Activated CD8-positive, alpha-beta memory T cell treated with anti-CD3 and anti-CD28 coated beads, Interleukin-2, amount 50 U/mL, for 1 hour (primary cell): ENCODE results near the gene GRM6.

Source experiments
- DNase-seq: peaks from one replicate; pipeline ENCODE4 v3.0.0-alpha.2; 2020; ENCODE audit errors: extremely low read depth

Gene GRM6

DNA sequence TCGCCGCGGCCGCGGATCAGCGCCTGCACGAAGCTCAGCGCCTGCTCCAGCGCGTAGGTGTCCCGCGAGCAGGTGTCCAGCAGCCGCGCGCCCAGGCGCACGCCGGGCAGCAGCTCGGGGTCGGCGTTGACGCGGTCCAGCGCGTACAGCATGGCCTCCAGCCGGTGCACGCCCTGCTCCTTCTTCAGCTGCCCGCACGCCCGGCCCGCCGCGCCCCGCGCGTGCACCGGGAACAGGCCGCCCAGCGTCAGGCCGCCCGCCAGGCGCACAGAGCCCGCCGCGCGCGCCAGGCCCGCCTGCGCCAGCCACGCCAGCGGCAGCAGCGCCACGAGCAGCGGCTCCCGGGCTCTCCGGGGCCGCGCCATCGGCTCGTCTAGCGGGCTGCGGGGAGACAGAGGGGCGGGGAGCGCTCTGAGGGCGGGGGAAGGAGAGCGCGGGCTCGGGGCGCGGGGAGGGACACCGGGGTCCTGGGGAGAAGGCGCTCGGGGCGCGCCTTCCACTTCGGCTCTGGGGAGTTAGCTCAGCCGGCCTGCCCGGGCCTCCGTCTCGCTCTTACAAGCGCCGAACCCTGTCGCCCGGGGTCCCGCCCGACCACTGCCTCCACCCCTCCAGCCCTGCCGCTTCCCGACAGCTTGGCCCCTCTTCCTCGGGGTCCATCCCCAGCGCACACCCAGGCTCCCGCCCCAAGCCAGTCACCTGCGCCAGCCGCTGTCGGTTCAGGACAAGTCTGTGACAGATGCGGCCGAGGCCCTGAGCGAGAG lies at the start of gene GRM6:
Gene GRM6, minus strand, starts transcription at position 741 of the 761 bp plus-strand sequence. Its CDS starts 376 bp downstream, at position 365.
- no peak for DNase-seq

DNA sequence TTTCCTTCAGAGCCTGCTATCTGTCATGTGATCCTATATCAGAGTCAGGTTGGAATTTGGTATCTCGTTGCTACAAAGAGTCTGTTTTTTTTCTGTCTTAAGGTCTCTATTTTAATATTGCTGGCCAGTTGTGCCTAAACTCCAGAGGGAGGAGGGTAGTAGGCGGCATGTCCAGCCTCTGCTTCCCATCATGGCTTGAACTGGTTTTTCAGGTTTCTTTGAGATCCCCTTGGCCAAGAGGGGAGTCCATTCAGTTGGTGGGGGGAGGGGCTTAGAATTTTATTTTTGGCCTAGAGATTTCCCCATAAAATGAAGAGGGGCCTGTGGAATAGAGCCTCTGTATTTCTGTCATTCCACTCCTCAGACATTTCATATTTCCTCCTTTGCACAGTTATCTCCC lies 49.6 kb upstream of the GRM6 start:
- DNase-seq, result no peak

GRCh38 chr5:179033004-179033580 lies 38.0 kb upstream of the GRM6 start:
- no peak for DNase-seq

DNA sequence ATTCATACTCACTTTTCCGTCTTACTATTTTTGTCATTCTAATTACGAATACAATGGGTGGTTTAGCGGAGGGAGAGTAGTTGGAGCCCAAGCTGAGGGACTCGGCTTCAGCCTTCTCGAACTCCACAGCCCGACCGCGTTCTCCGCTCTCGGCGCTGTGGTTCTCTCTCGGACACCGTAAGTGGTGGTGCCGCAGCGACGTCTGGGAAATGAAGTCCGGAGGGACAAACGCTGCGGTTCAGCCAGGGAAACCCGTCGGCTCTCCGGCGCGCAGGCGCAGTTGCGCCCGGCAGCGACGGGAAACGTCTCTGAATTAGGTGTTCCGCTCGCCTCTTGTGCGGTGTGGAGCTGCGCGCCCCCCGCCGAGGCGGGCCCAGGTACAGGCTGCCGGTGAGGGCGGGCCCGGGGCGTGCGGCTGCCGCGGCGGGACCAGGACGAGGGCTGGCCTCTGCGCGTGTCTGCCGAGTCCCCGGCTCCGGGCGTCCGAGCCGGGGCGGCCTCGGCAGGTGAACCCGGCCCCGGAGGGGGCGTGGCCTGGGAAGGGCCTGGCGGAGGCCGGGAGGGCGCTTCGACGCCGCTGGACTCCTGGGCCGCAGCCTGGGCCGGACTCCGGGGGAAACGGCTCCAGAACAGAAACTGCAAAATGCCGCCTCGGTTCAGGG lies 28.5 kb upstream of the GRM6 start, which contains the start of gene ZNF879:
Gene ZNF879, plus strand, starts transcription at position 277 of the 662 bp plus-strand sequence. CDS start 1,201 bp downstream, outside the sequence.
- peak; percentile 86 for DNase-seq

DNA sequence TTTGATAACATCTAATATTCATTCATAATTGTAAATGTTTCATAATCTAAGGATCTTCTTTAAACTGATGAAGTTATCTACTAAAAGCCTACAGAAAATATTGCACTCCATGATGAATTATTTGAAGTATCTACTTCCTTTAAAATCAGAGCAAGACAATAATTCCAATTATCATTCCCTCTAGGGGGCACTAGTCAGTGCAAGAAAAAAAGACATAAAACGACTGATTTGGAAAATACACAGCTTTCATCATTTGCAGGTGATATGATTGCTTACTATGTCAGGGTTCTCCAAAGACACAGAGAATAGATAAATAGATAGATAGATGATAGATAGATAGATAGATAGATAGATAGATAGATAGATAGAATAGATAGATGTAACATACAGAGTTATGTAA lies 13.5 kb upstream of the GRM6 start:
- no peak for DNase-seq

- DNase-seq, result no peak
These were observed 11.4 kb upstream of the GRM6 start for GRCh38 chr5:179006564-179006963.

DNA sequence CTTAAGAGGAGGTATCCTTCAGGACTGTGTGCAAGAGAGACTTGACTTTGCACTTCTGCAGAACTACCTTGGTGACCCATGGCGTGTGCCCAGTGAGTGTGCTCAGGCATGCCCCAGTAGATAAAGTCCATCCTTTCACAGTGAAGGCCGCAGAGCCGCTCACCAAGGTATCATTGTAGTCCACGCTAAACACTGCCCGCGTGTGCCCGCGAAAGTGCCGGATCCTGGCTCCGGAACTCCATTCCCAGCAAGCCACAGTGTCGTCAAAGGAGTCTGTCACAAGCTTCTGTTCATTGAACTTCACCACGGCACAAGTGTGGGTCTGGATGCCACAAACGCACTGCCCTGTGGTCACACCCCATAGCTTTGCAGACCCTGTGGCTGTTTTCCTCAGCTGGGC lies 3.3 kb upstream of the GRM6 start:
- DNase-seq, result no peak

GRCh38 chr5:178997191-178997590 lies 2.1 kb upstream of the GRM6 start:
- no peak for DNase-seq

DNA sequence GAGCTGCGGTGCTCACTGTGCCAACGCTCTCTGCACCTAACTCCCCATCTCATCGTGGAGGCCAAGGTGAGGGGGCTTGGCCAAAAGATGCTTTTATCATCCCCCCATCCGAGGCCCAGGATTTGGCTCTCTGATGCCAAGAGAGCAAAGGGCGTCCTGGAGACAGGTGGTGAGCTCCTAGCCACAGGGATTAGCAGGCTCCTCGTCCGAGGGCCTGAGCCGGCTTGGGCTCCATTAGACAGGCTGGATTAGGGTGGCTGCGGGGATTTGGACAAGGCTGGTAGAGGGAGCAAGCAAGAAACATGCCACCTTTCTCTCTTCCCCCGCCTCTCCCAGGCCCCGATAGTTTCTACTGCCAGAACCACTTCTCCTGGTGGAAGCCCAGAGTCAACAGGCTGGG lies 1.0 kb upstream of the GRM6 start:
- DNase-seq, result no peak

GRCh38 chr5:178995341-178995690 lies 196 bp upstream of the GRM6 start:
- no peak for DNase-seq

DNA sequence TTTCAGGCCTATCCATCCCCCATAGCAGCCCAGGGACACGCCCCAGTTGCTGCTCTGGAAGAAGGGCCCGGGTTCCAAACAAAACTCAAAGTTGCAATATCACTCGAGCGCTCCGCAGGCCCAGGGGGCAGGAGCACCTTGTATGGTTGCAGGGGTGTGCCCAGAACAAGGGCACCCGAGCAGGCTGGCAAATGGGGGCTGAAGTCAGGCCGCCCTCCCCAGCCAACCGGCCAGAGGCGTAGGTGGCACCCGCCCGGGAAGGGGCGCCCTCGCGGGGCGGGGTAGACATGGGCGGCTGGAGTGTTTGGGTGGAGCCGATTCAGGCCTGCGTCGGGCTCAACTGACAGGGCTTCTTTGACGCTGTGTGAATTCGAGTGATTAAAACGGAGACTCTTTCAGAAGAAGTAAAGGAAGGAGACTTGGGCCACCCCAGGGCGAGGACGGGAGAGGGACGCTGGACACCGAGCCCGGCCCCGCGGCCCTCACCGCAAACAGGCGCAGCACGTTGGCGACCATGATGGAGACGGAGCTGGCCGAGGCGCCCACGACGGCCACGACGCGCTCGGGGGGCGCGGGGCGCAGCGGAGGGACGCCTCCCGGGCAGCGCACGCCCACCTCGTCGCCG lies 1.1 kb downstream of the GRM6 start:
- no peak for DNase-seq

- no peak for DNase-seq
These were observed 1.8 kb downstream of the GRM6 start for GRCh38 chr5:178993236-178993765.

GRCh38 chr5:178992291-178992895 lies 2.7 kb downstream of the GRM6 start:
- no peak for DNase-seq

DNA sequence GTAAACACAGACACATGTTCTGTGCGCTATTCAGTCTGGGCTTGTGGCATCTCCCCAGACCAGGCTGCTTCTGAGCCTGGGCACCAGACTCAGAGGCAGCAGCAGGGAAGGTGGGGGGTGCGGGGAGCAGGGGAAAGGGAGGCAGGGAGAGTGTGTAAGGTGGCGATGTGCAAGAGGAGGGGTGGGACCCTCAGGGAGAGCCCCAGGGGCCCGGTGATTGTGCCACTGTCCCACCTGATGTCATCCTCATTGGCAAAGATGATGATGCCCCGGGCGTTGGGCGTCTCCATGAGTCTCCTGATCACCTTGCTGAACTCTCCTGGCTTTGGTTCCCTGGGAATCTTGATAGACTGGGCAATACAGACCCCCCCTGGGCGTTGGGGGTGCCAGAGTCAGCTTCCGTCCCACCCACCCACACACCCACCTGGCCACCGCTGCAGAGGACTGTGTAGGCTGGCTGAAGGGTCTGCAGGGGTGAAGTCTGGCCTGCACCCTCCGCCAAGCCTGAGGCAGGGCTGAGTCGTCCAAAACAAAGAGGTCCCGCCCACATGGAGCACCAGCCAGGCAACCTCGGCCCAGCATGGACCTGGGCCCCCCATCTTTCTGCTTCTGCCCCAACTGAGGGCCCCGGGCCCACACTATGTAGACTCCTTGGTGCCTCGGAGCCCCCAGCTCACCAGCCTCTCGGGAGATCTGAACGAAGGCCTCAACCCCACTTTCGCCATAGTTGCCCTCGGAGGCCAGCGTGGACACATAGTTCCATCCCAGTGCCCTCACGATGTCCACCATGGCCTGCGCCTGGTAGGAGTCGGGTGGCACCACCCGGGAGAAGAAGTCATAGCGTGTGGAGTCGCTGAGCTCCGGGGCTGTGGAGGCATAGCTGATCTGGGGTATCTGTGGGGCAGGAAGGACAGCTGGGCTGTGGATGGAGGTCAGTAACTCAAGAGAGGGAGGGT lies 3.7 kb downstream of the GRM6 start:
- DNase-seq, result no peak

DNA sequence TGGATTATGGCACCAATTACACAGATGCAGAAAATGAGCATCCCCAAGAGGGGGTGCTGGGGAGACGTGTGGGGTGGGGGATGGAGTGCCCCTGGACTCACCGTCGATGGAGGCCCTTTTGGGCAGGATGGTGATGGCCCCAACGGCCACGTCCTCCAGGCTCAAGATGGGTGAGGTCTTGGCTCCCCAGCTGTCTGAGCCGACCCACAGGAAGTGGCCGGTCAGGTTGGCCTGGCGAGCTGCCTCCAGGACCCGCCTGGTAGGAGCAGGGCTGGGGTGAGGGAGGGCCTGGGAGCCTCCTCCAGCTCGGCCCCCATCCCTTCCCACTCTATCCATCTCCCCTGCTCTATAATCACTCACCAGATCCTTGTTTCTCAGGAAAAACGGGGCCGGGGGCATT lies 4.6 kb downstream of the GRM6 start:
- no peak for DNase-seq

DNA sequence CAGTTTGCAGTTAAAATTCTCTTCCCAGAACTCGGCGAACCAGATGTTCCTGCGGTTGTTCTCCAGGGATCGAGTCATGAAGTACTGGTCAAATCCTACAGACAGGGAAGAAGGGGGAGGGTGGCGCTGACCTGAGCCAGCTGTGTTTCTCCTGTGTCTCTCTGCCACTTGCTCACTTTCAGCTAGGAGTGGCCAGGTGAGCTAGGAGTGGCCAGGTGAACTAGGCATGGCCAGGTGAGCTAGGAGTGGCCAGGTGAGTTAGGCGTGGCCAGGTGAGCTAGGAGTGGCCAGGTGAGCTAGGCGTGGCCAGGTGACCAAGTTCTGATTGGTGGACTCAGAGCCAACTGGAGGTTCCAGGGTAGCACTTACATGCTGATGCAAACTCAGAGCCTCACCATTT lies 5.8 kb downstream of the GRM6 start:
- no peak for DNase-seq

- DNase-seq, result no peak
These were observed 6.5 kb downstream of the GRM6 start for GRCh38 chr5:178988436-178989220.

DNA sequence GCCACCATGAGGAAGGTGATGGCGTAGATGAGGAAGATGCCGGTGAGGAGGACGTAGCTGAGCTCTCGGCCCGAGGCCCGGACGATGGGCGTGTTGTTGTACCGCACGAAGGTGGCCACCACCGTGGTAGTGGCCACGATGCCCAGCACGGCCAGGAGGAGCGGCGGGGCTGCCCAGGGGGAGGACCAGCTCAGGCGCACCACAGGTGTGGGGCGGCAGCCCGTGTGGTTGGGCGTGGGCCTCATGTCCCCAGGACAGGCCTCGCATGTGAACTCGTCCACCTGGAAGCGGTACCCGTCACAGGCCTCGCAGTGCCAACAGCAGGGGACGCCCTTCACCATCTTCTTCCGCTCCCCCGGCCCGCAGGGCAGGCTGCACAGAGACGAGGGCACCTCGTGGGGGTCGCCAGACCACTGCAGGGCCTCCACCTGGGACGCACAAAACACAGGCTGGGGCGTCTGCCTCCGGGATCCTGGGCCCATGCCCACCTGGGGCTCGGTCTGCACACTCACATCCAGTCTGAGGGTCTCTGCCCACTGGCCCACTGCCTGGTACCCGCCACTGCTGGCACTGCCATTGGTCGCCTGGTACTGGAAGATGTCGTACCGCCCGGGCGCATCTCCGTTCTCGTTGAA lies 8.7 kb downstream of the GRM6 start:
- no peak for DNase-seq
